HG03039 (cell line): ENCODE measurements around the gene BGLAP.

Experiments used
- ATAC-seq: cut with Tn5 transposase; IDR thresholded peaks from one replicate; pipeline ENCODE4 v1.9.1; 2021; ENCODE audit warnings: mild to moderate bottlenecking, moderate library complexity; ENCODE audit not compliant: unreplicated experiment

BGLAP gene

GRCh38 chr1:156286061-156286460 is 44.1 kb downstream of the BGLAP start:
- no peak for ATAC-seq

GRCh38 chr1:156289857-156290256 is 47.9 kb downstream of the BGLAP start:
- ATAC-seq = no peak

GRCh38 chr1:156291226-156292061 is 49.5 kb downstream of the BGLAP start:
- no peak for ATAC-seq
